ENCODE measurements around the gene ZYX.

The ZYX gene

GRCh38 chr7:143405173-143406001 is 24.2 kb downstream of the ZYX start:
- Histone ChIP-seq H3K27me3 (peaks cover 32% of the 10 kb centered on the region), H3K4me1 (no peaks in the 10 kb centered on the region), H3K9me3 (no peaks in the 10 kb centered on the region), H3K4me3 (ENCODE audit: low read depth, low read length) (no peak overlapping the region), H3K36me3 (no peaks in the 10 kb centered on the region)
- no peak for TF ChIP-seq CTCF (IDR thresholded peaks at IDR 0.05; ENCODE audit: low read depth, low read length)
- DNase-seq: no peak

- H3K9me3 ChIP-seq: no peaks in the 10 kb centered on the region
- no peaks in the 10 kb centered on the region for H3K4me1 ChIP-seq
- H3K36me3 ChIP-seq: no peaks in the 10 kb centered on the region
- no peak for DNase-seq
- TF ChIP-seq CTCF (IDR thresholded peaks at IDR 0.05; ENCODE audit: low read depth, low read length): no peak
- no peak overlapping the region for H3K4me3 ChIP-seq (ENCODE audit: low read depth, low read length)
- peaks cover 29% of the 10 kb centered on the region for H3K27me3 ChIP-seq
Observed at GRCh38 chr7:143406002-143406357, 24.8 kb downstream of the ZYX start.

- Histone ChIP-seq H3K27me3 (peaks cover 21% of the 10 kb centered on the region), H3K4me1 (no peaks in the 10 kb centered on the region), H3K36me3 (no peaks in the 10 kb centered on the region), H3K4me3 (ENCODE audit: low read depth, low read length) (no peak overlapping the region), H3K9me3 (no peaks in the 10 kb centered on the region)
- no peak for TF ChIP-seq CTCF (IDR thresholded peaks at IDR 0.05; ENCODE audit: low read depth, low read length)
- DNase-seq: no peak
Observed at GRCh38 chr7:143407287-143408251, 26.4 kb downstream of the ZYX start.

- no peaks in the 10 kb centered on the region for H3K36me3 ChIP-seq
- TF ChIP-seq CTCF (IDR thresholded peaks at IDR 0.05; ENCODE audit: low read depth, low read length): no peak
- H3K27me3 ChIP-seq: peaks cover 16% of the 10 kb centered on the region
- H3K4me1 ChIP-seq: no peaks in the 10 kb centered on the region
- no peak overlapping the region for H3K4me3 ChIP-seq (ENCODE audit: low read depth, low read length)
- DNase-seq: no peak
- H3K9me3 ChIP-seq: no peaks in the 10 kb centered on the region
Observed at GRCh38 chr7:143408252-143408685, 27.1 kb downstream of the ZYX start.

- no peaks in the 10 kb centered on the region for H3K4me1 ChIP-seq
- no peaks in the 10 kb centered on the region for H3K9me3 ChIP-seq
- no peak for DNase-seq
- no peak for TF ChIP-seq CTCF (IDR thresholded peaks at IDR 0.05; ENCODE audit: low read depth, low read length)
- H3K36me3 ChIP-seq: no peaks in the 10 kb centered on the region
- H3K27me3 ChIP-seq: peaks cover 12% of the 10 kb centered on the region
- H3K4me3 ChIP-seq (ENCODE audit: low read depth, low read length): no peak within 1 kb of the TSS
Observed at GRCh38 chr7:143408686-143409561, 27.8 kb downstream of the ZYX start, which contains the start of gene EPHA1. Gene EPHA1 (minus strand): TSS chr7:143408856. CDS start chr7:143408805, 51 bp downstream.

Measured in BE2C (cell line).